HG02840 (cell line): Measurements from ENCODE around the gene GALNT14.

Source experiments
- ATAC-seq: cut with Tn5 transposase; IDR thresholded peaks from one replicate; pipeline ENCODE4 v1.9.1; 2021; ENCODE audit warnings: mild to moderate bottlenecking, moderate library complexity, moderate number of reproducible peaks; ENCODE audit not compliant: unreplicated experiment, low FRiP score

Gene GALNT14

DNA sequence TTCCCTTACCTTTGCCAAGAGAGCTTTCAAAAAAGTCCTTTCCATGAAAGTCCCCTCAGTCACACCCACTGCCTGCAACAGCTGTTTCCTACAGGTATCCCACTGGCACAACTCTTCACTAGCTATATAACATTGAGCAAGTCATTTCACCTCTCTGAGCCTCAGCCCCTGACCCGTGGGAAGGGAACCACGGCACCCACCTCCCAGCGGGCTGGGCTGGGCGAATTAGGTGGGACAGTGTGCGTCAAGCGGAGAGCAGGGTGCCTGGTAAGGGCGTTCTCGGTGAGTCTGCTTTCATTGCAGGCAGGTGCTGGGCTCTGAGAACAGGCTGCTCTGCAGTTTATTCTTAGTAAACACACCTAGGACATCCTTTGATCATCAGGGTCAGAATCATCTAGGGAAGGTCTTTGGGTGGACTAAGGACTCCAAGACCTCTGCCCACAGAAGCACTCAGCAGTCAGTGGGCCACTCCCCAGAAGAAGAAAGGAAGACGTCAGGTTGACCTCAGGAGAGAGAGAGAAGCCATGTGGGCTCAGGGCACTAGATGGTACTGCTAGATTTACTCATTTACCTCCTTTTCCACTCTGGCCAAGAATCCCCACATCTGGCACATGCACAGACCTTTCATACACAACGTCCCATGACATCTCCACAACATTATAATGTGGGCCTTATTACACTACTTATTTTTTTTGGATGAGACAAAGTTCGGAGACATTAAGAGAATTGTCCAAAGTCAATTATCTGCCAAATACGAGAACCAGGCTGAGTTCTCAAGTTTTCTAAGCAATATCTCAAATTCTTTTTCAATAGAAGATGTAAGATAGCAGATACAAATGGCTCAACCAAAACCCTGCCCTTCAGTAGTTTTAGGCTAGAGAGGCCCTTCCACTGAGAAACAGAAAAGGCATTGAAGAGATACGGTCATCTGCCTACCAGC lies 79.9 kb downstream of the GALNT14 start:
- ATAC-seq, result no peak

DNA sequence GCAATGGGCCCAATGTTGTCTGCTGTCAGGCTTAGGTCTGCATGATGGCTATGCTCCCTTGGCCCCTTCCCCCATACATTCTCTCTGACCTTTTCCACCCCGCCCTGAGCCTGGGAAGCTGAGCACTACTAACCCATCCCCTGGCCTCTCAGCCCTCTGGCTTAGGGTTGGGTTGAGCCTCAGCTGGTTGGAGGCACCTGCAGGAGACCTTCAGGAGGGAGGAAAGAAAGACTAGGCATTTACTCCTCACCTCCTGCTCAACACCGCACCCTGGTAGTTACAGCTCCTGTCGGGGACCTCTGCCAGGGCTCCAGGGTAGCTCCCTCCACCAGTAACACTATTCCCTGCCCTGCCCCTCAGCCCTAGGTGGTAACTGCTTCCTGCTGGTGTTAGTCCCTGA lies 80.5 kb downstream of the GALNT14 start:
- ATAC-seq, result no peak

DNA sequence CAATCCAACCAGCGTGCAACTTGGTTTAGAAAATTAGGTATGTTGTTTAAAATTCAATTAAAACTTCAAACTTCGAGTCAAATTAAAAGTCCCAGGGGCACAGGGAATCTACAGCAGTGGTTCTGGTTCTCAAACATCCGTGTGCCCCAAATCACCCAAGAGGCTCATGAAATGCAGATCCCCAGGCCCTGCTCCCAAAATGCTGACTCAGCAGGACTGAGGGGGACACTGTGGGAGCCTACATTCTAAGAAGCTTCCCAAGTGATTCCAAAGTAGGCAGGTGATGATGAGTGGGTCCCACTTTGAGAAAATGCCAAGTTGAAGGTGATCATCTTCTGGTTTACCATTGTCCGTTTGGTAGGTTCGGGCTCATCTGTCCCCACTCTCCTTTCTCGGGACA lies 82.3 kb downstream of the GALNT14 start:
- no peak for ATAC-seq

DNA sequence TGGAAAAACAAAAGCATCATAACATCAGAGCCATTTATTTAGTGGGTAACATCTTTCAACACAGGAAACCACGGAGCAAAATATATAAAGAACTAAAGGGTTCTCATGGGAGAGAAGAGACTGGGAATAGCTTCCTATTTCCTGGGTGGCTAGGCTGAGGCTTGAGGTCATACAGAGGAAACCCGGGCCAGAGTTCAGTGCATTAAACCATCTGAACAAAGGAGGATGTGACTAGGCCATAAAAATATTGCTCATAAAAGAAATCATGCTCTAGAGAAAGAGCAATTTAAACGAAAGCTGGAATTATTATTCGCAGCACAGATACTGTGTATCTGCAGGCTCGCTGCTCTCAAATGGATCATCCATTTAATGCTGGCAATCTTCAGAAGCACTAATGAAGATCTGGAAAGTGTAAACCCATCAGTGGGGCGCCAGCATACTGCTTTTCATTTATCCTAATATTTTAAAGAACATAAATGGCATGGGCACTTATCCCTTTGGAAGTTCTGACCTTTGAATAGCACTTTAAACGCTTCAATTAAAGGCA lies 83.3 kb downstream of the GALNT14 start:
- ATAC-seq, result no peak

DNA sequence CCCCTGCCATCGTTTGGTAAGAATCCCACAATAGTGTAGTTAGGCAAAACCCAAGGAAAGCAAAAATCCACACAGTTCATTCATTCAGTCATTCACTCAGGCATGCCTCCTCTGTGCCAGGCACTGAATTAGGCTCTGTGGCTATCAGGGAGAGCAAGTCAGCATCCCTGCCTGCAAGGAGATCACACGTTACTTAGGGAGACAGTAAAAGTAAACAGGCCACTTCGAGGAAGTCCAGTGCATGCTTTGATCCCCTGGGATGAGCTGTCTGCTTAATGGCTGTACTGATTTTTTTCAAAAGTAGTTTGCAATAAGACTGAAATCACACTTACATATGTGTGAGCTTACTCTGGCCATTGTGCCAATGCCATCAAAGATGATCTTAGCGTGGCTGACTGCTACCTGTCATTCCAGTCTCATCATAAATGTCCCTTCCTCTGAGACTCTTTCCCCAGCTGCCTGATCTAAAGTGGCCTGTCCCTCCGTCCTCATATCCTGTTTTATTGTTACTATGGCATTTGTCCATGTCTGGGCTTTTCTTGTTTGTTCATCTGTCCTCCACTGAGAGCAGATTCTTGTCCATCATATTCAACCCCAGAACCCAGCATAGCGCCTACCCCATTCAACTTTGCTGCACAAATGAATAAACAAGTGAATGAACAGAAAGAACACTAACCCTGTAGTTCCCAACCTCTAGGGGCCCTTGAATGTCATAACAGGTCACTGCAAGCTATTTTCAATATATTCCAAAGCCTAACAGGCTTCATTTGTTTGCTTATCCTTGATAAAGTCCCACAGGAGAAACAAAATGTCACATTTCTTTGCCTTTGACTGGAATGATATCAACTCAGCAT lies 84.1 kb downstream of the GALNT14 start:
- ATAC-seq, result no peak

DNA sequence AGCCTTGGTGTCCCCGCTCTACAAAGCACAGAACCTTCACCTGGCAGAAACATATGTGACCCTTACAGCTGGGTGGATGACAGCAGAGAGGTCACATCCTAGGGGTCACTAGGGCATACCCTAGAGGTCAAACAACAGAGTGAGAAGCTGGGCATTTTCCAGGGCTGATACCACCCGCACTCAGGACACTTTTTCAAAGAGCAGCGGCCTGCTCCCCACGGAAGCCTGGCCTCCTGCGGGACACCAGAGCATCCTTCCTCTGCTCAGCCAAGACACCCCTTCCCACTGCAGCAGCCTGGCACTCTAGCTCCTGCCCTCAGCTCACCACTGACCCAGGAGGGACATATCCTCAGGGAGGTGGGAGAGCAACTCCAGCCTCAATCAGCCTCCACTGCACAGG lies 86.0 kb downstream of the GALNT14 start:
- ATAC-seq, result no peak

DNA sequence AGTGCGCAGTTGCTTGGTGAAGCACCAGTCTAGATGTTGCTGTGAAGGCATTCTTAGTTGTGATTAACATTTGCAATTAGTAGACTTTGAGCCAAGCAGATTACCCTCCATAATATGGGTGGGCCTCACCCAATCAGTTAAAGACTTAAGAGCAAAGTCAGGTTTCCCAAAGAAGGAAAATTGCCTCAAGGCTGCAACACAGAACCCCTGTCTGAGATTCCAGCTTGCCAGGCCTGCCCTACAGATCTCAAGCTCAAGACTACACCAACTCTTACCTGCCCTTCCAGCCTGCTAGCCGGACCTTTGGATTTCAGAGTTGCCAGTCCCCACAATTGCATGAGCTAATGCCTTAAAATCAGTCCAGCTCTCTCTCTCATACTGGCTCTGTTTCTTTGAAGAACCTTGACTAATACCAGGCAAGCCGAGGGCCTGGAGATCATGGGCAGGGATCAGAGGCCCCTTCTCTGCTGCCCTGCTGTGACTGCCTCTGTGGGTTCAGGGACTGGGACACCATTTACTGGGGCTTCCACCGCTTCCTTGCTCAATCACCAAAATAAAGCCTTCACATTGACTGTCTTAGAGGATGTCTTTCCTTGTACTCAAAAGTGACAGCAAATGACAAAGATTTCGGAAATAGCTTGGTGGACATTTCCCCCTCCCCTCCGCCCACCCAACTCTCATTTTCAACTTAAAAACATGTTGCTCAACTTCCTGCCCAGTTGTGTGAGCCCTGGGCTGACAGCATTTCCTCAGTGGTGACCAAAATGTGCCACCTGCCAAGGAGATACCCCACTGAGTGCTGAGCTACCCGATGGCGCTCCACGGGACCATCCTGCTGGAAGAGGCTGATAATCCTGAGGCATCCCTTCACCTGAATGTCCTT lies 86.7 kb downstream of the GALNT14 start:
- no peak for ATAC-seq

DNA sequence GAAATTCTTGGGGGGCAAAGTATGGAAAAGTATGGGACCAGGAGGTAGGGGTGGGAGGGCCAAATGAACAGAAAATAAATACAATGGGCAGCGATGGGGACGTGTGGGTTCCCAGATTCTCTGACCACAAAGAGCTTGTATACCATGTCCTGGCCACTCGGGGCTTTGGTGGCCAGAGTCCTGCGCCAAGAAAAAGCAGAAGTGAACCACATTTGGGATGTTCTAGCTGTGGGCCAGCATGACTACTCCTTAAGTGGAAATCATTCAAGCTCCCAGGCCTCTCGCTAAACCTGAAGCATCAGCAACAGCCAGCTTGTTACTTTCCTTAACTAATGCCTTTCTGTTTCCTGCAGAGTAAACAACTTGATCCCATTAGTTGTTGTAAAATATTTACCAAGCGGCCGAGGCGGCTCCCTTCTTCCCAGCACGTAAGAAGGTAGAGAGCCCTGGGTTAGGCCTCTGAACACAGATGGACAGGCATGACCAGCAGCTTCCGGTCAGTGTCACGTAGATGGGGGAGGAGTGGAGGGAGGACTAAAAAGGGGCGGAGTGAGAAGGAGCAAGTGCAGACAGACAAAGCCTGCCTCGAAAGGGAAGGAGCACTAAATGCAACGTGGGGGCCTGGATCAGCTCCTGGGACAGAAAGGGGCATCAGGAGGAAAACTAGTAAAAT lies 88.2 kb downstream of the GALNT14 start:
- ATAC-seq, result no peak

DNA sequence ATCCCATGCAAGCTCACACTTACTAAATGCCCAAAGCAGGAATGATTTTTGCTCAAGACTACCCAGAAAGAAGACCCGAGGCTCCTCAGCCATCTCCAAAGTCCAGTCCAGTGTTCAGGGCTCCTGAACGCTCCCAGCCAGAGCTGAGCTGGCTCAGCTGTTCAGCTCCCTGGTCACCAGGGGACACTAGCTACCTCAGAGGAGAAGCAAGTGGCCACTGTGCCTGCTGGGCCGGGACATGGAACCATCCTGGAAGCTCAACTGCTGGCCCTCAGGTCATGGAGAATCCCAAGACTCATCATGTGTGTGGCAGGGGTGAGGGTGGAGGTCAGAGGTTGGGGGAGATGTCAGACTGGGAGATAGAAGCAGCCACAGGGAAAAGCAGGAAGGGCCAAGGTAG lies 89.0 kb downstream of the GALNT14 start:
- no peak for ATAC-seq

DNA sequence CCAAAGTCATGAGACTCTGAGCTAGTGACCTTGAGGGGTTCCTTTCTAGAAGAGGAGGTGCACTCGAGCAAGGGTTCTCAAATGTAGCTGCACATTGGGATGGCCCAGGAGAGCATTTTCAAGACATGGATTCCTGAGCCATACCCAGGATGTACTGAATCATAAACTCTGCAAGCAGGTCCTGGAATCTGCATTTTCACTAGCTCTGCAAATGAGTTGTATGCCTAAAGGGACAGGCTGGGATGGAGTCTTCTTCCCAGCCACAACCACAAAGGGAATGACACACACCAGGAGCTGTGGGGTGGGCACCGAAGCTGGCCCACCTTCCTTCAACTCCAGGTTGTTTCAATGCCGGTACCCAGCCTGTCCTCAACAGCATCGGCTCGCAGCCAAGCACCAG lies 90.6 kb downstream of the GALNT14 start:
- no peak for ATAC-seq

DNA sequence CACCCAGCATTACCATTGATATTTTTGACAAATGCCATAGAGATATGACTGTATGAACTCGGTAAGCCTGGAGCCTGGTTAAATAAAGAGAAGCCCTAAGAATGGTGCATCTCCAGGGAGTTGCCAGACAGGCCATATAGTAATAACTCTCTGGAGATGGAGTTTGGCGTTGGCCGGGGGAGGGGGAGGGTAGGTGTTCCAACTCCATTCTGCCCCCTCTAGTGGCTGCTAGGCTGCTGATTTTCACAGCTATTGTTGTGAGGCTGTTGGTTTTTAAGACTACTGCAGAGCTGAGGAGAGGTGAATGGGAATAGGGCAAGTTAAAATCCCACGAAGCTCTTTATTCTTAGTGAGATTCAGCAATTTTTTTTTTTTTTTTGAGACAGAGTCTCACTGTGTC lies 99.9 kb downstream of the GALNT14 start:
- no peak for ATAC-seq

DNA sequence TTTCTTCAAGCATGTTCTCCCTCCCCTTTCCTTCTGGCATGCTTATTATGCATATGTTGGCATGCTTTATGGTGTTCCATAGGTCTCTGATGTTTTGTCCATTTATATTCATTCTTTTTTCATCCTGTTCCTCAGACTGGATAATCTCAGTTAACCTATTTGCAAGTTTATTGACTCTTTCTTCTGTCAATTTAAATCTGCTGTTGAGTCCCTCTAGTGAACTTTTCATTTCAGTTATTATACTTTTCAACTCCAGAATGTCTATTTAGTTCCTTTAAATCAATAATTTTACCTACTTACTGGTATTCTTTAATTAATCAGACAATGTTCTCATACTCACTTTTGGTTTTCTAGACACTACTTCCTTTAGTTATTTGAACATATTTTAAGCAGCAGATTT lies 101.2 kb downstream of the GALNT14 start:
- no peak for ATAC-seq

DNA sequence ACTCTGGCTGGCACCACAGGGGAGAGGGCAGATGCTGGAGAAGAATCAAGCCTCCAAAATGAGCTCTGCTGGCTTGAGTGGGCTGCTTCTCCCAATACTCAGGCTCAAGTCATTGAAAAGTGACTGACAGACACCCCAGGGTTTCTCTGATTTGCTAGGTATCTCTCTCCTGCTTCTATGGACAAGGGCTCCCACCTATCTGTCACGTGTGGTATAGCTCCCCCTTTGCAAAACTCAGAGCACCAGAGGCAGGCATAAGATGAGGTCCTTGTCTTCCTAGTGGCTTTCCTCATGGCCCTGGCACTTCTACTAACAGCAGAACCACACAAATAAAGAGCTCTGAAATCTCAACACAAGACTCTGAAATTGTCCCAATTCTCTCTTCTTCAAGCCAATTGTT lies 105.2 kb downstream of the GALNT14 start:
- no peak for ATAC-seq

DNA sequence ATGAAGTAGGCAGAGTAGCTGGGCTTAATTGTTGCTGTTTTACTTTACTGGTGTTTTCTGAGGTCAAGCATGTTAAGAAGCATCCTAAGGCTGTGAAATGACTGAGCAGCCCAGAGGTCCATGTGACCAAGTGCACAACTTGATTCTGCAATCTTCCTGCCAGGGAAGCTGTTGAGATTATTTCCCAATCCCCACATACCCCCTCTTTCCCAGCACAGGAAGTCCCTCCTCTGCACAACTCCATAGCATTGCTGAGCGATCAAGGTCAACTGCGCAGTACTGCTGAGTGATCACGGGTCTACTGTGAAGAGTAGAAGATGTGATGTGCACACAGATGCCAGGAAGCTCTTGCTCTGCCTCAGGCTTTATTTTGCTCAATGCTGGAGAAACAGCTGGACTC lies 105.8 kb downstream of the GALNT14 start:
- ATAC-seq, result no peak

DNA sequence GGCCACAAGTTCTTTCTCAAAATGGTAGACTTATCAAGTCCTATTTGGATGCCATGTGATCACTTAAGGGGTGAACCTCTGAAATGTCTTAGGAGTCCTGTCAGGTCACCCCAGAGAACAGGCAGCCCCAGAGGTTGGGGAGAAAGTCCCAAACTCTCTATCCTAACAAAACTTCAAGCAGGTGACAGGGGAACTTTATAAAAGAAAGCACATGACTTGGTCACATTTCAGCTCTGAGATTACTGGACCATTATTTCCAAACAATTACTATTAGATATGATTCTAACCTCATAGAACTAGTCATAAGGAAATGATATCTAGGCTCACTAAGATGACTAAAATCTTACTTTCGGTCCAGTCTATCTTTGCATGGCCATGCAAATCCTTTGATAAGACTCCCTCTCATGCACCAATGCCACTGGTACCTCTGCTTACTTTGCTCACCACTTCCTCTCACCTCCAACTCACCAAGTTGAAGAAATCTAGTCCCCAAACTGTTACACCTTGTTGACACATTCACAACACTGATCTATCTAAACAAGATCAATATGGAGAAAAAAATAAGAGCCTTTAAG lies 107.0 kb downstream of the GALNT14 start:
- peak; percentile 84 for ATAC-seq

DNA sequence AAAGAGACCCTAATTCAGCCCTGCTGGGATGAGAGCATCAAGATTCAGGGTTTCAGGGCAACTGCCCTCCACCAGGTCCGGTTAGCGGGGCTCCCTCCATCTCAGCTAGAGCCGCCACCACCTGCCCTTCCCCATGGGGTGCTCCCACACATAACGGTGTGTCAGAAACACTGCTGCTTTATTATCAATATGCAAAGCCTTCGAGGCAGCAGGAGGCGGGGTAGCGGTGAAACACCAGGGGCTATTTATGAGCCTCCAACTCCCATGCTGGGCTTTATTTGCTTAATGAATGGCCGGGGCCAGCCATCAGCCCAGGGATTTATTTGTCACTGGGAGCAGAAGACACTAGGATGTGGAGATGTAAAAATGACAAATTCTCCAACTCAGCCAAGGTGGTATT lies 109.8 kb downstream of the GALNT14 start:
- ATAC-seq, result no peak

DNA sequence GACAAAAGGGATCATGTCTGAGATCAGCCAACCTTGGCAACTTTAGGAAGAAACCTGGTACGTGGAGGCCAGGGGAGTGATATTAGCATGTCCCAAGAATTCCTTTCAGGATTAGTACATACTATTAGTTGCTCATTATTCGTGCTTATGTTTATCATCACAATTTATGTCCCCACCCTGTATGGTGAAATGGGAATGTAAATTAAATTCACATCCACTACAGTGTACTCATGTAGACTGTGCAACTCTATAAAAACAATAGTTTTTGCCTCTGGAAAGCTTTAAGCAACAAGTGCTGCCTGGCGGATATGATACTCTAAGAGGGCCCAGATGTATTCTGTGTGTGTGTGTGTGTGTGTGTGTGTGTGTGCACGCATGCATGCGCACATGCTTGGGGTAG lies 110.7 kb downstream of the GALNT14 start:
- ATAC-seq, result no peak

DNA sequence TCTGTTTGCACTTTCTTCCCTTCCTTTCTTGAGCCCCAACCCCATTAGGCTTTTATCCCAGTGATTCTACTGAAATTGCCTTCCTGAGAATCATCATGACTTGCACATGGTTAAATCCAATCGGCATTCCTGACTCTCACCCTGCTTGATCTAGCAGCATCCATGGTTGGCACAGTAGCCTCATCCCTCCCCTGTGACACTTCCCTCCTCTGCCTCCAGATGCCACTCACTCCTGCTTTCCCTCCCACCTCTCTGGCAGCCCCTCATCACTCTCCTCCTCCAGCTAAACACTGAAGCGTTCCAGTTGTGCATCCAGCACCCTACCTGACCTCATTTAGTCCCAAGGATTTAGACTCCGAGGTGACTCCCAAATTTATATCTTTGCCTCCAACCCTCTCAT lies 114.7 kb downstream of the GALNT14 start:
- no peak for ATAC-seq

DNA sequence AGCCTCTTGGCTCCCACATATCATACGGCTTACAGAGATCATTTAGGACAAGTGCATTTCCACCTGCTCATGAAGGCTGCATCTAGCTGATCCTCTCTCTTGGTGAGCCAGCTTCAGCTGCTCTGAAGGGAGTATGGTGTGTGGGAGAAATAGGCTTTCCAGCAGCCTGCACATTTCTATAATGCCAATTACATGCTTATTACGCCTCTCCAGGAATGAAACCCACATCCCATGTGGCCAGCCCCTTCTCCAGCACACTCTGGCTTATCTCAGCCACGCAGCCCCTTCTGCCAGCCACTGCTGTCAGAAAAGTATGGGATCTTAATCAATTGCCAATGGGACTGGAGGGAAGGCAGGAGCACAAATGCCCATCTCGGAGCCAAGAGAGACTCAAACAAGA lies 117.5 kb downstream of the GALNT14 start:
- no peak for ATAC-seq
